ENCODE measurements around the gene M6PR. TPM values are rescaled to one million over a fixed set of nuclear protein-coding genes. Genes with fewer than 3 reads are reported as not detected.
"Not testable (repeated sequence)": the region's sequence is repeated elsewhere in the genome, so short reads cannot be mapped to it uniquely, and the experiment has no call there.

M6PR gene
- total RNA-seq, 4 donors from 2014 or later: 43.2 to 87.5 (median 67.2) TPM

GRCh38 chr12:8922544-8922943 lies 26.9 kb downstream of the M6PR start:
- Histone ChIP-seq H3K9me3 (no peaks in the 10 kb centered on the region), H3K27ac (no peak overlapping the region), H3K27me3 (no peaks in the 10 kb centered on the region), H3K4me1 (no peaks in the 10 kb centered on the region), H3K36me3 (no peaks in the 10 kb centered on the region), H3K4me3 (no peak overlapping the region)
- intact Hi-C loops (cut with DNase I; ENCODE audit: low total_unique reads): no loop called here
- no peak for TF ChIP-seq CTCF (IDR thresholded peaks at IDR 0.05)
- no peak for TF ChIP-seq POLR2A (IDR thresholded peaks at IDR 0.05)
- no peak for TF ChIP-seq EP300 (IDR thresholded peaks at IDR 0.05; ENCODE audit: low read depth)
- TF ChIP-seq POLR2AphosphoS5 (IDR thresholded peaks at IDR 0.05): no peak
- no peak for DNase-seq
- 88 to 94% methylated on average over 3 to 5 of the region's 5 CpGs for WGBS, 2 donors (ENCODE audit: low coverage in 1 of 2)
- in situ Hi-C loops (cut with MboI; ENCODE audit: low pct_ligation_motif_present in 1 of 4, low pct_unique_long_range_greater_than_20kb in 1 of 4, low sequenced_read_pairs in 3 of 4): no loop called here

- H3K4me3 ChIP-seq; intact Hi-C loops (cut with DNase I; ENCODE audit: low total_unique reads); H3K36me3 ChIP-seq; H3K27ac ChIP-seq; H3K9me3 ChIP-seq; DNase-seq; in situ Hi-C loops (cut with MboI; ENCODE audit: low pct_ligation_motif_present in 1 of 4, low pct_unique_long_range_greater_than_20kb in 1 of 4, low sequenced_read_pairs in 3 of 4); H3K27me3 ChIP-seq: not testable (repeated sequence)
- peaks cover 0 to 17% (median 9%) of the 10 kb centered on the region in 4 donors for H3K4me1 ChIP-seq
- 86 to 100% methylated on average over 2 to 4 of the region's 4 CpGs for WGBS, 2 donors (ENCODE audit: low coverage in 1 of 2)
Observed at GRCh38 chr12:8919643-8920042, 29.8 kb downstream of the M6PR start.

GRCh38 chr12:8917751-8918150 lies 31.7 kb downstream of the M6PR start:
- no peaks in the 10 kb centered on the region for H3K27me3 ChIP-seq
- WGBS, 2 donors (ENCODE audit: low coverage in 1 of 2): 70% methylated on average over 1 of the region's 1 CpG; no CpG with 5 or more reads in 1 of the 2 donors
- intact Hi-C loops (cut with DNase I; ENCODE audit: low total_unique reads): no loop called here

GRCh38 chr12:8917031-8917430 lies 32.4 kb downstream of the M6PR start:
- in situ Hi-C loops (cut with MboI; ENCODE audit: low pct_ligation_motif_present in 1 of 4, low pct_unique_long_range_greater_than_20kb in 1 of 4, low sequenced_read_pairs in 3 of 4): no loop called here
- WGBS, 2 donors (ENCODE audit: low coverage in 1 of 2): 81 to 86% methylated on average over 3 of the region's 3 CpGs
- peaks cover 6 to 30% (median 17%) of the 10 kb centered on the region in 4 donors for H3K4me1 ChIP-seq
- H3K4me3 ChIP-seq: no peak overlapping the region
- no peaks in the 10 kb centered on the region for H3K36me3 ChIP-seq
- H3K27me3 ChIP-seq: no peaks in the 10 kb centered on the region
- no peak for DNase-seq
- H3K9me3 ChIP-seq: no peaks in the 10 kb centered on the region
- no peak for TF ChIP-seq CTCF (IDR thresholded peaks at IDR 0.05)
- no peak for TF ChIP-seq POLR2AphosphoS5 (IDR thresholded peaks at IDR 0.05)
- no peak for TF ChIP-seq EP300 (IDR thresholded peaks at IDR 0.05; ENCODE audit: low read depth)
- TF ChIP-seq POLR2A (IDR thresholded peaks at IDR 0.05): no peak
- H3K27ac ChIP-seq: no peak overlapping the region
- intact Hi-C loops (cut with DNase I; ENCODE audit: low total_unique reads): no loop called here

More at GRCh38 chr12:8917751-8918150, 31.7 kb downstream of the M6PR start:
- no peak overlapping the region for H3K4me3 ChIP-seq
- in situ Hi-C loops (cut with MboI; ENCODE audit: low pct_ligation_motif_present in 1 of 4, low pct_unique_long_range_greater_than_20kb in 1 of 4, low sequenced_read_pairs in 3 of 4): no loop called here
- TF ChIP-seq EP300 (IDR thresholded peaks at IDR 0.05; ENCODE audit: low read depth) (no peak), CTCF (IDR thresholded peaks at IDR 0.05) (no peak), POLR2AphosphoS5 (IDR thresholded peaks at IDR 0.05) (no peak), POLR2A (IDR thresholded peaks at IDR 0.05) (no peak)
- no peaks in the 10 kb centered on the region for H3K36me3 ChIP-seq
- no peak for DNase-seq
- no peak overlapping the region for H3K27ac ChIP-seq
- no peaks in the 10 kb centered on the region for H3K9me3 ChIP-seq
- H3K4me1 ChIP-seq: peaks cover 2 to 30% (median 17%) of the 10 kb centered on the region in 4 donors

- TF ChIP-seq POLR2A (IDR thresholded peaks at IDR 0.05) (no peak), POLR2AphosphoS5 (IDR thresholded peaks at IDR 0.05) (no peak), CTCF (IDR thresholded peaks at IDR 0.05) (no peak), EP300 (IDR thresholded peaks at IDR 0.05; ENCODE audit: low read depth) (no peak)
- intact Hi-C loops (cut with DNase I; ENCODE audit: low total_unique reads): no loop called here
- H3K4me3 ChIP-seq: no peak overlapping the region
- in situ Hi-C loops (cut with MboI; ENCODE audit: low pct_ligation_motif_present in 1 of 4, low pct_unique_long_range_greater_than_20kb in 1 of 4, low sequenced_read_pairs in 3 of 4): no loop called here
- H3K36me3 ChIP-seq: no peaks in the 10 kb centered on the region
- H3K27me3 ChIP-seq: no peaks in the 10 kb centered on the region
- H3K4me1 ChIP-seq: peaks cover 6 to 30% (median 17%) of the 10 kb centered on the region in 4 donors
- H3K9me3 ChIP-seq: no peaks in the 10 kb centered on the region
- no peak overlapping the region for H3K27ac ChIP-seq
- DNase-seq: no peak
Observed at GRCh38 chr12:8916154-8916553, 33.3 kb downstream of the M6PR start.
